ENCODE data around the gene HFE.

GRCh38 chr6:26105109-26105730, 18.0 kb downstream of the HFE start:
- TF ChIP-seq, protein P1, sequence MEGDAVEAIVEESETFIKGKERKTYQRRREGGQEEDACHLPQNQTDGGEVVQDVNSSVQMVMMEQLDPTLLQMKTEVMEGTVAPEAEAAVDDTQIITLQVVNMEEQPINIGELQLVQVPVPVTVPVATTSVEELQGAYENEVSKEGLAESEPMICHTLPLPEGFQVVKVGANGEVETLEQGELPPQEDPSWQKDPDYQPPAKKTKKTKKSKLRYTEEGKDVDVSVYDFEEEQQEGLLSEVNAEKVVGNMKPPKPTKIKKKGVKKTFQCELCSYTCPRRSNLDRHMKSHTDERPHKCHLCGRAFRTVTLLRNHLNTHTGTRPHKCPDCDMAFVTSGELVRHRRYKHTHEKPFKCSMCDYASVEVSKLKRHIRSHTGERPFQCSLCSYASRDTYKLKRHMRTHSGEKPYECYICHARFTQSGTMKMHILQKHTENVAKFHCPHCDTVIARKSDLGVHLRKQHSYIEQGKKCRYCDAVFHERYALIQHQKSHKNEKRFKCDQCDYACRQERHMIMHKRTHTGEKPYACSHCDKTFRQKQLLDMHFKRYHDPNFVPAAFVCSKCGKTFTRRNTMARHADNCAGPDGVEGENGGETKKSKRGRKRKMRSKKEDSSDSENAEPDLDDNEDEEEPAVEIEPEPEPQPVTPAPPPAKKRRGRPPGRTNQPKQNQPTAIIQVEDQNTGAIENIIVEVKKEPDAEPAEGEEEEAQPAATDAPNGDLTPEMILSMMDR (IDR thresholded peaks at IDR 0.05; ENCODE audit: low read length): no peak
- no peak for TF ChIP-seq EZH2 (optimal IDR thresholded peaks at IDR 0.05; ENCODE audit: low read depth, low read length)
